ENCODE results near the gene AKAP4. TPM values are rescaled to one million over a fixed set of nuclear protein-coding genes. Genes with fewer than 3 reads are reported as not detected.

Gene AKAP4
- total RNA-seq = not detected
- total RNA-seq (2013) = not detected

- TF ChIP-seq CTCF (IDR thresholded peaks at IDR 0.05) = no peak
- no CpG with 5 or more reads among the region's 1 CpG for WGBS (ENCODE audit: insufficient coverage)
- DNase-seq (no peak), ATAC-seq (no peak)
- Mint-ChIP-seq H3K9me3 (no peaks in the 10 kb centered on the region), H3K27ac (no peak within 1 kb of the TSS), H3K4me1 (peaks cover 7 to 18% of the 10 kb centered on the region in 2 donors), H3K36me3 (no peaks in the 10 kb centered on the region), H3K27me3 (ENCODE audit: low read depth in 2 of 2) (peaks cover 3 to 22% of the 10 kb centered on the region in 2 donors), H3K4me3 (no peak within 1 kb of the TSS)
- no peaks in the 10 kb centered on the region for H3K9me3 ChIP-seq (ENCODE audit: control insufficient read depth, insufficient read depth, low read length)
- peaks cover 12% of the 10 kb centered on the region for H3K4me1 ChIP-seq (ENCODE audit: control insufficient read depth, insufficient read depth, low read length)
- H3K27ac ChIP-seq (ENCODE audit: low read length) = no peak within 1 kb of the TSS
- H3K27me3 ChIP-seq (ENCODE audit: control insufficient read depth, insufficient read depth, low read length) = no peaks in the 10 kb centered on the region
- intact Hi-C loops (cut with micrococcal nuclease) = no loop called here
- H3K4me3 ChIP-seq (ENCODE audit: low read length) = no peak within 1 kb of the TSS
- H3K36me3 ChIP-seq (ENCODE audit: control insufficient read depth, insufficient read depth, low read length) = no peaks in the 10 kb centered on the region
Measured at GRCh38 chrX:50200907-50201306, at the start of gene AKAP4. TSS of gene AKAP4 (minus strand) at chrX:50201007. CDS start at chrX:50200889, 118 bp downstream.

DNA sequence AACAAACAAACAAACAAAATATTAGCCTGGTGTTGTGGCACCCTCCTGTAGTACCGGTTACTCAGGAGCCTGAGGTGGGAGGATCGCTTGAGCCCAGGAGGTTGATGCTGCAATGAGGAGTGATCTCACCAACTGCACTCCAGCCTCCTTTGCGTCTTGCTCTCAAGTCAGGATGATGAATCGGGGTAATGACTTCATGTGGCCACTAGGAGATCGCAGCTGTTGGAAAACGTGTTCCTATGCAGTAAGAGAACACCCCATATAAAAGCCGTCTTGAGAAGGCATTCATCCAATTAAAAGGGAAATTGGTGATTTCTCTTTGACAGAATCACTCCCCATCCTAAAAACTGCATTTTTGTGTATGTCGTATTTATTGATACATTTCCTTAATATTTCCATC lies 10.7 kb upstream of the AKAP4 start:
- peak in 1 of 2 donors; percentile 21 for DNase-seq
- H3K27ac Mint-ChIP-seq = no peak overlapping the region
- no peaks in the 10 kb centered on the region for H3K36me3 Mint-ChIP-seq

GRCh38 chrX:50206753-50207152 lies 5.9 kb upstream of the AKAP4 start:
- WGBS (ENCODE audit: insufficient coverage) = 98% methylated on average over 9 of the region's 11 CpGs
- no peak overlapping the region for H3K4me3 ChIP-seq (ENCODE audit: low read length)
- no peaks in the 10 kb centered on the region for H3K36me3 ChIP-seq (ENCODE audit: control insufficient read depth, insufficient read depth, low read length)
- intact Hi-C loops (cut with micrococcal nuclease) = no loop called here
- H3K27me3 Mint-ChIP-seq (ENCODE audit: low read depth in 2 of 2) = peaks cover 0 to 16% of the 10 kb centered on the region in 2 donors
- no peaks in the 10 kb centered on the region for H3K9me3 ChIP-seq (ENCODE audit: control insufficient read depth, insufficient read depth, low read length)
- ATAC-seq (no peak), DNase-seq (no peak)
- no peaks in the 10 kb centered on the region for H3K9me3 Mint-ChIP-seq
- H3K27ac ChIP-seq (ENCODE audit: low read length) = no peak overlapping the region
- H3K36me3 Mint-ChIP-seq = no peaks in the 10 kb centered on the region
- no peak overlapping the region for H3K27ac Mint-ChIP-seq
- TF ChIP-seq CTCF (IDR thresholded peaks at IDR 0.05) = no peak
- H3K4me1 Mint-ChIP-seq = peaks cover 7 to 18% of the 10 kb centered on the region in 2 donors
- no peaks in the 10 kb centered on the region for H3K27me3 ChIP-seq (ENCODE audit: control insufficient read depth, insufficient read depth, low read length)
- no peak overlapping the region for H3K4me3 Mint-ChIP-seq
- H3K4me1 ChIP-seq (ENCODE audit: control insufficient read depth, insufficient read depth, low read length) = peaks cover 12% of the 10 kb centered on the region

More for the DNA sequence above, 10.7 kb upstream of the AKAP4 start:
- Mint-ChIP-seq H3K9me3 (no peaks in the 10 kb centered on the region), H3K4me3 (no peak overlapping the region), H3K4me1 (no peaks in the 10 kb centered on the region), H3K27me3 (ENCODE audit: low read depth in 2 of 2) (peaks cover 0 to 7% of the 10 kb centered on the region in 2 donors)
- intact Hi-C loops (cut with micrococcal nuclease) = no loop called here
- Histone ChIP-seq H3K27me3 (ENCODE audit: control insufficient read depth, insufficient read depth, low read length) (no peaks in the 10 kb centered on the region), H3K9me3 (ENCODE audit: control insufficient read depth, insufficient read depth, low read length) (no peaks in the 10 kb centered on the region), H3K4me3 (ENCODE audit: low read length) (no peak overlapping the region), H3K27ac (ENCODE audit: low read length) (no peak overlapping the region), H3K4me1 (ENCODE audit: control insufficient read depth, insufficient read depth, low read length) (no peaks in the 10 kb centered on the region), H3K36me3 (ENCODE audit: control insufficient read depth, insufficient read depth, low read length) (no peaks in the 10 kb centered on the region)
- no peak for ATAC-seq
- TF ChIP-seq CTCF (IDR thresholded peaks at IDR 0.05) = no peak
- 88% methylated on average over 6 of the region's 8 CpGs for WGBS (ENCODE audit: insufficient coverage)

- Histone ChIP-seq H3K36me3 (ENCODE audit: control insufficient read depth, insufficient read depth, low read length) (no peaks in the 10 kb centered on the region), H3K4me1 (ENCODE audit: control insufficient read depth, insufficient read depth, low read length) (peaks cover 12% of the 10 kb centered on the region), H3K27ac (ENCODE audit: low read length) (peak within 1 kb of the TSS; percentile 72), H3K27me3 (ENCODE audit: control insufficient read depth, insufficient read depth, low read length) (no peaks in the 10 kb centered on the region), H3K9me3 (ENCODE audit: control insufficient read depth, insufficient read depth, low read length) (no peaks in the 10 kb centered on the region), H3K4me3 (ENCODE audit: low read length) (peak within 1 kb of the TSS; percentile 22)
- ATAC-seq (peak; percentile 94 to 97 (median 96)), DNase-seq (peak; percentile 58 to 87)
- 0% methylated on average over 7 of the region's 19 CpGs for WGBS (ENCODE audit: insufficient coverage)
- intact Hi-C loops (cut with micrococcal nuclease) = no loop called here
- peak within 1 kb of the TSS; percentile 89 to 95 for H3K27ac Mint-ChIP-seq
- peaks cover 7 to 18% of the 10 kb centered on the region in 2 donors for H3K4me1 Mint-ChIP-seq
- peak within 1 kb of the TSS; percentile 77 for H3K4me3 Mint-ChIP-seq
- H3K27me3 Mint-ChIP-seq (ENCODE audit: low read depth in 2 of 2) = peaks cover 3 to 9% of the 10 kb centered on the region in 2 donors
- H3K9me3 Mint-ChIP-seq = no peaks in the 10 kb centered on the region
- TF ChIP-seq CTCF (IDR thresholded peaks at IDR 0.05) = peak; percentile 53
- H3K36me3 Mint-ChIP-seq = no peaks in the 10 kb centered on the region
Measured at GRCh38 chrX:50204364-50204899, 3.6 kb upstream of the AKAP4 start, which contains the start of gene CCNB3. TSS of gene CCNB3 (plus strand) at chrX:50204765. CDS start at chrX:50285164, 80,399 bp downstream.

All from natural killer cell (primary cell).